Type B pancreatic cell (in vitro differentiated cells): ENCODE measurements around the gene AKT2. TPM values are rescaled to one million over a fixed set of nuclear protein-coding genes. Genes with fewer than 3 reads are reported as not detected.
A peak's percentile ranks its signal among the peaks of the same experiment; 100 is the strongest.

ENCODE experiments used
- DNase-seq: peaks from one replicate; pipeline ENCODE4 v3.0.0; 2021; ENCODE audit warnings: mixed read lengths; ENCODE audit not compliant: unreplicated experiment; ENCODE audit errors: extremely low spot score
- H3K27ac Mint-ChIP-seq: 2 replicates; pipeline ENCODE4 v1.8.0; 2021; ENCODE audit warnings: mild to moderate bottlenecking, mixed read lengths
- H3K27me3 Mint-ChIP-seq: 2 replicates; pipeline ENCODE4 v1.8.0; 2021; ENCODE audit warnings: mixed read lengths
- H3K36me3 Mint-ChIP-seq: 2 replicates; pipeline ENCODE4 v1.8.0; 2021; ENCODE audit warnings: mixed read lengths
- H3K4me1 Mint-ChIP-seq: one replicate; pipeline ENCODE4 v1.8.0; 2021; ENCODE audit warnings: mixed read lengths; ENCODE audit not compliant: unreplicated experiment
- H3K4me3 Mint-ChIP-seq: 2 replicates; pipeline ENCODE4 v1.8.0; 2021; ENCODE audit warnings: mild to moderate bottlenecking, mixed read lengths
- H3K9me3 Mint-ChIP-seq: 2 replicates; pipeline ENCODE4 v1.8.0; 2021; ENCODE audit warnings: mixed read lengths
- total RNA-seq: library from RNA; stranded (reverse); gene quantifications from 2 replicates; pipeline ENCODE4 v1.2.1, GENCODE V29; 2021; ENCODE audit warnings: low replicate concordance
- TF ChIP-seq, protein P1 (sequence below): fragments of 200-600 bp; sonication (generic); conservative IDR thresholded peaks from 2 replicates; pipeline ENCODE4 v1.5.0; 2021; ENCODE audit warnings: antibody characterized with exemption, mild to moderate bottlenecking

AKT2 gene
- total RNA-seq, 1 donor from 2014 or later: 149 TPM

DNA sequence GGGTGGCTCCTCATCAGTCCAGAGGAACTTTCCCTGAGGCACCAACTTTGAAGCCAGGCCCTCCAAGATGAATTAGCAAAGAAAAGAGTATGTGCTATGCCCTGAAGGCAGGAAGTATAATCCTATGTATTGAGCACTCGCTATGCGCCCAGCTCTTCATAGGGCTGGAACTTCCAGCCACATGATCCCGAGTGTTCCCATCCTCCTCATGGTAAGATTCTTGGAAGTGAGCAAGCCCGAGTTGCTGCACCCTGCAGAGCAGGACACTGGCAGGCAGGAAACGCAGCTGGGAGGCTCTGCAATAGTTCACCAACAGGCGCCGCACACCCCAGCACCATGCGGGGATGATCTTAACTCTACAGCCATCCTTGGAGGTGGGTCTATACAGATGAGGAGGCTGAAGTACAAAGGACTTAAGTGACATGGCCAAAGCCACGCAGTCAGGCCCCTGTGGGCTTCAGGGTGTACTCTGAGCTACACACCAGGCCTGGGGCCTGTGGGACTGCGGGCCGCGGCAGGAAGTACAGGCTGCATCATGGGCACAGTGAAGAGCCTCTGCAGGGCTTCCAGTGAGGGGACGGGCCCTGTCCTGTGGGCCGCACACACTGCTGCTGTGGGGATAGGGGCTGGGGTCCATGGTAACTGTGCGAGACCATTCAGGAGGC lies 37.9 kb upstream of the AKT2 start:
- H3K4me3 Mint-ChIP-seq: no peak overlapping the region
- no peaks in the 10 kb centered on the region for H3K27me3 Mint-ChIP-seq
- H3K4me1 Mint-ChIP-seq: peaks cover 3% of the 10 kb centered on the region
- peak overlapping the region; percentile 34 for H3K27ac Mint-ChIP-seq
- no peak for DNase-seq
- peaks cover 27% of the 10 kb centered on the region for H3K36me3 Mint-ChIP-seq
- TF ChIP-seq, protein P1, sequence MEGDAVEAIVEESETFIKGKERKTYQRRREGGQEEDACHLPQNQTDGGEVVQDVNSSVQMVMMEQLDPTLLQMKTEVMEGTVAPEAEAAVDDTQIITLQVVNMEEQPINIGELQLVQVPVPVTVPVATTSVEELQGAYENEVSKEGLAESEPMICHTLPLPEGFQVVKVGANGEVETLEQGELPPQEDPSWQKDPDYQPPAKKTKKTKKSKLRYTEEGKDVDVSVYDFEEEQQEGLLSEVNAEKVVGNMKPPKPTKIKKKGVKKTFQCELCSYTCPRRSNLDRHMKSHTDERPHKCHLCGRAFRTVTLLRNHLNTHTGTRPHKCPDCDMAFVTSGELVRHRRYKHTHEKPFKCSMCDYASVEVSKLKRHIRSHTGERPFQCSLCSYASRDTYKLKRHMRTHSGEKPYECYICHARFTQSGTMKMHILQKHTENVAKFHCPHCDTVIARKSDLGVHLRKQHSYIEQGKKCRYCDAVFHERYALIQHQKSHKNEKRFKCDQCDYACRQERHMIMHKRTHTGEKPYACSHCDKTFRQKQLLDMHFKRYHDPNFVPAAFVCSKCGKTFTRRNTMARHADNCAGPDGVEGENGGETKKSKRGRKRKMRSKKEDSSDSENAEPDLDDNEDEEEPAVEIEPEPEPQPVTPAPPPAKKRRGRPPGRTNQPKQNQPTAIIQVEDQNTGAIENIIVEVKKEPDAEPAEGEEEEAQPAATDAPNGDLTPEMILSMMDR: no peak
- no peaks in the 10 kb centered on the region for H3K9me3 Mint-ChIP-seq

DNA sequence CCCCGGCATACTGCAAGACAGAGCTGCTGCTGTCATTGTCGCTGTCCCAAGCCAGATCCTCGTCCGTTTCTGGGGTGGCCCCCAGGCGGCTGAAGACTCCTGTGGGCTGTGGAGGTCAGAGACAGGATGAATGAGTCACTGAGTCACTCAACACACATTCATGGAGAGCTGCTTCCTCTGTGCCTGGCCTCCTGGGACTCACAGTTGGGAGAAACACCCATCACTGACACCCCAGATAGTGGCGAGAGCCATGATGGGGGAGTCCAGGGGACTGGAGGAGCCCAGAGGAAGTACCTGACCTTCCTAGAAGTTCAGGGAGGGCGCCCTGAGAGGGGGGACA lies 37.1 kb upstream of the AKT2 start:
- Mint-ChIP-seq H3K9me3 (no peaks in the 10 kb centered on the region), H3K27ac (no peak overlapping the region), H3K4me1 (peaks cover 3% of the 10 kb centered on the region), H3K4me3 (no peak overlapping the region), H3K36me3 (peaks cover 27% of the 10 kb centered on the region), H3K27me3 (no peaks in the 10 kb centered on the region)
- no peak for DNase-seq
- TF ChIP-seq, protein P1: no peak

DNA sequence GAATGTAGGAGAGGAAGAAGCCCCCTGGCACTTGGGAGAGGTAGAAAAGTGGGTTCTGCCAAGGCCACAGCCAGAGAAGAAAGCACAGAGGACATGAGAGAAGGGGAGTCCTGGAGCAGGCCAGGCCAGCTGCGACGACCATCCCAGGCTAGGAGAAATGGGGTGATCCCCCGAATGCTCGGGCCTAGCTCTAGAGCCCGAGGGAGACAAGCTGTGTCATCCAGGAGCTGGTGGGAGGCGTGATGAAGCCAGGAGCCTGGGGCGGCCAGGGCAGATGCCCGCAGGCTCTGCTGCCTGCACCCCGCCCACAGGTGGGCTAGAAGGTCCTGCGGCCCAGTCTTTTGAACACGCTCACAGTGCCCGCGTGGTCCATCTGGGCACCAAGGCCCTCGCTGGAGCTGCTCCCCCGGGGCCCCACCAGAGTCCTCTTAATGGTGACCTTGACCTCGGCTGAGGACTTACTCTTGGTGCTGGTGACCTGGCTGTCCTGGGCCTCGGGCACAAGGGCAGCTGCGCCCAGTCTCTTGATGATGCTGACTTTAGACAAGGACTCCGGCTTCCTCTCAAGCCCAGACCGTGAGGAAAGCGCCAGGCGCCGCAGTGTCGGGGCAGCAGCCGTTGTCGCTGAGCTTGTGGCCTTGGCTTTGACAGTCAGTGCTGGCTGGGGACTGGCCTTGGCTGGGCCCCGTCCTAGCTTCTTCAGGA lies 36.6 kb upstream of the AKT2 start:
- Mint-ChIP-seq H3K4me3 (no peak overlapping the region), H3K36me3 (peaks cover 28% of the 10 kb centered on the region), H3K27ac (no peak overlapping the region), H3K9me3 (no peaks in the 10 kb centered on the region), H3K27me3 (no peaks in the 10 kb centered on the region), H3K4me1 (peaks cover 3% of the 10 kb centered on the region)
- DNase-seq: no peak
- TF ChIP-seq, protein P1: no peak

DNA sequence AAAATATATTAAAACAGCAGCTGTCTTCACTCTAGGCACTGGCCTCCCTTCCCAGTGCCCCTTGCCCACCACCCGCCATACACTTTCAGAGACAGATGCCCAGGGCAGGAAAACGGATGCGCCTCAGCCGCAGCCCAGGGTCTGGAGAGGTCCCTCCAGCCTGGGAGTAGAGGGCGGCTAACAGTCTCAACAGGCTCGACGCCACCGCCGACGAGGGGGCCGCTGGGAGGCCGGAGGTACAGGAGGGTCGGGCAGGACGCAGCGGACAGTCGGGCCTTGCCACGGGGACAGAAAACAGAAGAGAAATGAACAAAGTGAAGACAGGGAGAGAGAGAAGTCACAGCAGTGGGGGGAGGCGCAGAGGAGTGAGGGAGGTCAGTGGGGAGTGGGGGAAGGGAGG lies 35.9 kb upstream of the AKT2 start:
- Mint-ChIP-seq H3K27me3 (no peaks in the 10 kb centered on the region), H3K4me3 (no peak overlapping the region), H3K36me3 (peaks cover 32% of the 10 kb centered on the region), H3K4me1 (peaks cover 3% of the 10 kb centered on the region), H3K9me3 (no peaks in the 10 kb centered on the region), H3K27ac (no peak overlapping the region)
- TF ChIP-seq, protein P1: no peak
- DNase-seq: no peak

DNA sequence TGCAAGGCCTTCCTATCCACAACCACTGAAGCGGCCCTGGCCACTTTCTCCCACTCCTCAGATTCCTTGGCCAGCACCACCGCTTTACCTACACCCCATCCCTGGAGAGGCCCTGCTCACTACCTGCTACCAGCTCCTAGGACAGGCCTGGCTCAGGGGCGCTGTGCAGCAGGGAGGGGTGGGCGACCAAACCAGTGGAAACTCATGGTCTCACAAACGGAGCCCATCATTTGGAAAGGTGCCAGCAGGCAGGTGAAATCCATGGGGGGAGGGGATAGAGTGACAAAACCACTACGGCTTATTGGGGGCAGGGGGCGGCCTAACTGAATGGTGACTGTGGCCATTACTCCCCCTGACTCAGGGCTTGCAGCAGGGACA lies 35.4 kb upstream of the AKT2 start:
- Mint-ChIP-seq H3K36me3 (peaks cover 28% of the 10 kb centered on the region), H3K27me3 (no peaks in the 10 kb centered on the region), H3K4me1 (peaks cover 3% of the 10 kb centered on the region), H3K27ac (no peak overlapping the region), H3K4me3 (no peak overlapping the region), H3K9me3 (no peaks in the 10 kb centered on the region)
- no peak for DNase-seq
- TF ChIP-seq, protein P1: no peak
